Measurements from ENCODE around the gene UFSP2.
A peak's percentile ranks its signal among the peaks of the same experiment; 100 is the strongest.

UFSP2 gene

DNA sequence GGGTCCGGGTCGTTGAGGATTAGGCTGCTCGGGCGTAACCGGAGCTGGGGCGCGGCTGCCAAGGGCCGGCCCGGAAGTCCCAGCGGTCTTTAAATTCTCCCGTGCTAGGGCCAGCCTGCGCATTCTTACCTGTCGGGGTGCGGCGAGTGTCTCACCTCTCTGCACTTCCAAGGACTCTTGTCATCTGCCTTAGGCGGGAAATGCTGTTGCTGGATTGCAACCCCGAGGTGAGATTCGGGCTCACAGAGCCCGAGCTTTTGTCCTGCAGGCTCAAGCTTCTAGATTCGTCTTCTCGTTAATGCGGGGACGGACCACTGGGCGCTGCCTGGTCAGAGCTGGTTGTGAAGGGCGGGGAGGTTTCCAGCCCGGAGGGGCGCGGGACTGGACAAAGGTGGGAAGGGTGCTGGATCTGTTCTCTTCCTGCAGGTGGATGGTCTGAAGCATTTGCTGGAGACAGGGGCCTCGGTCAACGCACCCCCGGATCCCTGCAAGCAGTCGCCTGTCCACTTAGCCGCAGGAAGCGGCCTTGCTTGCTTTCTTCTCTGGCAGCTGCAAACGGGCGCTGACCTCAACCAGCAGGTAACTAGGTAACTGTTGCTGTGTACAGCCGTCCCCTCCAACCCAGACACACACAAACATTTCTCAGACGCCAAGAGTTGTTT, 28.9 kb downstream of the UFSP2 start, which contains the start of gene ANKRD37:
TSS of gene ANKRD37 (plus strand) at position 118 of the 662 bp plus-strand sequence. CDS start at position 201, 83 bp downstream.
- Histone ChIP-seq H3K4me2 (peak within 1 kb of the TSS; percentile 99), H3K4me1 (ENCODE audit: low read depth, poor library complexity, severe bottlenecking) (peaks cover 34% of the 10 kb centered on the region), H3K27ac (peak within 1 kb of the TSS; percentile 92), H3K4me3 (IDR thresholded peaks at IDR 0.05; ENCODE audit: insufficient read depth, low read depth, low read length) (no peak within 1 kb of the TSS), H4K20me1 (ENCODE audit: insufficient read depth) (no peaks in the 10 kb centered on the region), H3K27me3 (ENCODE audit: insufficient read depth, low read depth) (no peaks in the 10 kb centered on the region), H3K36me3 (ENCODE audit: insufficient read depth) (no peaks in the 10 kb centered on the region), H3K9ac (peak within 1 kb of the TSS; percentile 93), H2AFZ (ENCODE audit: low read depth) (peak within 1 kb of the TSS; percentile 88), H3K79me2 (ENCODE audit: insufficient read depth, low read depth) (no peaks in the 10 kb centered on the region)
- TF ChIP-seq, protein P1, sequence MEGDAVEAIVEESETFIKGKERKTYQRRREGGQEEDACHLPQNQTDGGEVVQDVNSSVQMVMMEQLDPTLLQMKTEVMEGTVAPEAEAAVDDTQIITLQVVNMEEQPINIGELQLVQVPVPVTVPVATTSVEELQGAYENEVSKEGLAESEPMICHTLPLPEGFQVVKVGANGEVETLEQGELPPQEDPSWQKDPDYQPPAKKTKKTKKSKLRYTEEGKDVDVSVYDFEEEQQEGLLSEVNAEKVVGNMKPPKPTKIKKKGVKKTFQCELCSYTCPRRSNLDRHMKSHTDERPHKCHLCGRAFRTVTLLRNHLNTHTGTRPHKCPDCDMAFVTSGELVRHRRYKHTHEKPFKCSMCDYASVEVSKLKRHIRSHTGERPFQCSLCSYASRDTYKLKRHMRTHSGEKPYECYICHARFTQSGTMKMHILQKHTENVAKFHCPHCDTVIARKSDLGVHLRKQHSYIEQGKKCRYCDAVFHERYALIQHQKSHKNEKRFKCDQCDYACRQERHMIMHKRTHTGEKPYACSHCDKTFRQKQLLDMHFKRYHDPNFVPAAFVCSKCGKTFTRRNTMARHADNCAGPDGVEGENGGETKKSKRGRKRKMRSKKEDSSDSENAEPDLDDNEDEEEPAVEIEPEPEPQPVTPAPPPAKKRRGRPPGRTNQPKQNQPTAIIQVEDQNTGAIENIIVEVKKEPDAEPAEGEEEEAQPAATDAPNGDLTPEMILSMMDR (conservative IDR thresholded peaks at IDR 0.05; ENCODE audit: low read depth, low read length) = no peak

GRCh38 chr4:185395956-185396723, 29.6 kb downstream of the UFSP2 start:
- Histone ChIP-seq H3K4me2 (peak overlapping the region; percentile 99), H3K36me3 (ENCODE audit: insufficient read depth) (no peaks in the 10 kb centered on the region), H3K4me1 (ENCODE audit: low read depth, poor library complexity, severe bottlenecking) (peaks cover 34% of the 10 kb centered on the region), H3K79me2 (ENCODE audit: insufficient read depth, low read depth) (no peaks in the 10 kb centered on the region), H3K9ac (peak overlapping the region; percentile 93), H2AFZ (ENCODE audit: low read depth) (peak overlapping the region; percentile 88), H3K27me3 (ENCODE audit: insufficient read depth, low read depth) (no peaks in the 10 kb centered on the region), H3K27ac (peak overlapping the region; percentile 92), H3K4me3 (IDR thresholded peaks at IDR 0.05; ENCODE audit: insufficient read depth, low read depth, low read length) (no peak overlapping the region), H4K20me1 (ENCODE audit: insufficient read depth) (no peaks in the 10 kb centered on the region)
- TF ChIP-seq, protein P1 (conservative IDR thresholded peaks at IDR 0.05; ENCODE audit: low read depth, low read length) = no peak

DNA sequence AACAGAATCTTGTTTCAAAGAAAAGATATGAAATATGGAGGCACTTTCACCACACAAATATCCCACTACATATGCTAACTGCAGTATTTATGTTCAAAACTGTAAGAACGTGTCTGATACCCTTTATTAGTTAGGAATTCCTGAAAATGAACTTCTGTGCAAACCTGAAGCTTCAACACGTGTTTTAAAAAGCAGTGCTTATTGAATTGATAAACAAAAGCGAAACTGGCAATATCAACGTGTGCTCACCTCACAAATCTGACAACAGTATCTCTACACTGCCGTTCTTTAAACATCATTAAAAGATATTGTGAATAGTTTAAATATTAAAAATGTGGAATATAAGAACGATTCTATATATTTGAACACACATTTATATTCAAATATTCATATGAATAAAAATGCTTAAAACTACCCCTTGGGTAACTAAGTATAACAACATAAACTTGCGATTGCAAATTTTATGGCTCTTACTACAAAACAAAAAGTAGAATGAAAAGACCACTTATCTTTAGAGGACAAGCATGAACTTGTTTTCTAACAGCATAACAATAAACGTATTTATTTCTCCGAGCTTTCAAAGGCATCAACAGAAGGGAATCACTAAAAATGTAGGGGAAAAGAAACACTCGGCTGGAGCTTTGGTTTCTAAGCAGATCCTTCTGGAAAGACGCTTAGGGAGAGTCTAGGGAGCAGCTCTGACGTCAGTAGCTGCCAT, 30.4 kb downstream of the UFSP2 start, which contains the start of gene LRP2BP:
TSS of gene LRP2BP (minus strand) at position 687 of the 718 bp plus-strand sequence. CDS start 17,738 bp downstream, outside the sequence.
- Histone ChIP-seq H3K79me2 (ENCODE audit: insufficient read depth, low read depth) (no peaks in the 10 kb centered on the region), H3K4me1 (ENCODE audit: low read depth, poor library complexity, severe bottlenecking) (peaks cover 29% of the 10 kb centered on the region), H3K4me2 (peak within 1 kb of the TSS; percentile 99), H3K27me3 (ENCODE audit: insufficient read depth, low read depth) (no peaks in the 10 kb centered on the region), H3K9ac (peak within 1 kb of the TSS; percentile 93), H4K20me1 (ENCODE audit: insufficient read depth) (no peaks in the 10 kb centered on the region), H2AFZ (ENCODE audit: low read depth) (peak within 1 kb of the TSS; percentile 88), H3K36me3 (ENCODE audit: insufficient read depth) (no peaks in the 10 kb centered on the region), H3K4me3 (IDR thresholded peaks at IDR 0.05; ENCODE audit: insufficient read depth, low read depth, low read length) (no peak within 1 kb of the TSS), H3K27ac (peak within 1 kb of the TSS; percentile 92)
- TF ChIP-seq, protein P1 (conservative IDR thresholded peaks at IDR 0.05; ENCODE audit: low read depth, low read length) = no peak

DNA sequence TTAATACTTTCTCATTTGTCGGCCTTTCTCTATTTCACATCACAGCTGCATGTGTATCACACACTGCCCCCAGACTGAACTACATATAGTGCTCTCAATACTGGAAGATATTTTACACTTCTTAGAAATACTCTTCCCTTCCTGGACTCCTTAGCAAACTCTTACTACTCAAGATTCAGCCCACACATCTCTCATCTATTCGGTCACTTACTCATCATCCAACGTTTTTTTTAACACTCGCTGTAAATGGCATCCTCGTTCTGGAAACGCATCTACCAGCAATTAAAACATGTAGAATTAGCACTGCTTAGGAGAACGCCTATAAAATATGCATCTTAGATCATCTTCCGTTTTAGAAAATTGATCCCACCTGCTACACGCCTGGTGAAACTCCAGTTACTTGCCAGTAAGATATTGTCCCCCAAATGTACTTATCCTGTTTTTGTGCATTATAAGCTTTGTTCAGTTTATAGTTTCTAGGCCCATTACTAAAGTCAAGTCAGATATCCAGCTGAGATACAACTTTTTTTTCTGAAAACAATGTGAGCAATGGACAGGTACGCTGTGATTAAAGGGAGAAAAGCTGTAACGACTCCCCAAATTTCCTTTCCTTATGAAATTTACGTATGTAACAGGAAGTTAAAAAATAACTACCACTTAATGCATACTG, 31.1 kb downstream of the UFSP2 start:
- TF ChIP-seq, protein P1 (conservative IDR thresholded peaks at IDR 0.05; ENCODE audit: low read depth, low read length) = no peak
- H3K4me2 ChIP-seq = peak overlapping the region; percentile 99
- H4K20me1 ChIP-seq (ENCODE audit: insufficient read depth) = no peaks in the 10 kb centered on the region
- peak overlapping the region; percentile 88 for H2AFZ ChIP-seq (ENCODE audit: low read depth)
- no peaks in the 10 kb centered on the region for H3K36me3 ChIP-seq (ENCODE audit: insufficient read depth)
- no peak overlapping the region for H3K9ac ChIP-seq
- H3K4me3 ChIP-seq (IDR thresholded peaks at IDR 0.05; ENCODE audit: insufficient read depth, low read depth, low read length) = no peak overlapping the region
- H3K4me1 ChIP-seq (ENCODE audit: low read depth, poor library complexity, severe bottlenecking) = peaks cover 28% of the 10 kb centered on the region
- H3K27ac ChIP-seq = peak overlapping the region; percentile 92; the same call in 1 of the 2 replicates
- no peaks in the 10 kb centered on the region for H3K27me3 ChIP-seq (ENCODE audit: insufficient read depth, low read depth)
- no peaks in the 10 kb centered on the region for H3K79me2 ChIP-seq (ENCODE audit: insufficient read depth, low read depth)
